H9 (cell line): ENCODE measurements around the gene MGAT5. TPM values are rescaled to one million over a fixed set of nuclear protein-coding genes. Genes with fewer than 3 reads are reported as not detected.

Experiments
- DNase-seq: peaks from one replicate; pipeline ENCODE4 v3.0.0-alpha.2; 2017
- H2AFZ ChIP-seq: one replicate; pipeline ENCODE4 v1.6.1; 2013; ENCODE audit warnings: mild to moderate bottlenecking, low read length, control low read depth, moderate library complexity
- H2AK5ac ChIP-seq: 2 replicates; pipeline ENCODE4 v1.6.1; 2013; ENCODE audit warnings: low read length, control low read depth, mixed read lengths; ENCODE audit not compliant: insufficient read length
- H2BK120ac ChIP-seq: one replicate; pipeline ENCODE4 v1.6.1; 2013; ENCODE audit warnings: low read depth, mild to moderate bottlenecking, low read length, control low read depth, inconsistent platforms; ENCODE audit not compliant: poor library complexity, severe bottlenecking
- H2BK12ac ChIP-seq: 2 replicates; pipeline ENCODE4 v1.6.1; 2013; ENCODE audit warnings: low read length, control low read depth, mixed read lengths, low read depth; ENCODE audit not compliant: insufficient read length
- H2BK15ac ChIP-seq: 2 replicates; pipeline ENCODE4 v1.6.1; 2013; ENCODE audit warnings: low read depth, low read length, control low read depth
- H2BK20ac ChIP-seq: one replicate; pipeline ENCODE4 v1.6.1; 2013; ENCODE audit warnings: low read depth, mild to moderate bottlenecking, low read length, control low read depth, inconsistent platforms; ENCODE audit not compliant: poor library complexity, severe bottlenecking
- H2BK5ac ChIP-seq: 2 replicates; pipeline ENCODE4 v1.6.1; 2013; ENCODE audit warnings: low read length, control low read depth, mixed read lengths; ENCODE audit not compliant: insufficient read length
- H3K14ac ChIP-seq: 2 replicates; pipeline ENCODE4 v1.6.1; 2013; ENCODE audit warnings: low read length, control low read depth; ENCODE audit not compliant: insufficient read depth
- H3K18ac ChIP-seq: 2 replicates; pipeline ENCODE4 v1.6.1; 2013; ENCODE audit warnings: low read depth, mild to moderate bottlenecking, mixed read lengths, low read length, control low read depth; ENCODE audit not compliant: insufficient read length
- H3K23ac ChIP-seq: 2 replicates; pipeline ENCODE4 v1.6.1; 2013; ENCODE audit warnings: low read length, control low read depth, mixed read lengths, low read depth; ENCODE audit not compliant: insufficient read length
- H3K23me2 ChIP-seq: 2 replicates; pipeline ENCODE4 v1.6.1; 2013; ENCODE audit warnings: low read depth, mild to moderate bottlenecking, mixed read lengths, low read length, control low read depth; ENCODE audit not compliant: insufficient read length, poor library complexity, severe bottlenecking
- H3K27ac ChIP-seq: 2 replicates; pipeline ENCODE4 v1.5.1; 2013; ENCODE audit warnings: low read length, control low read depth, mixed read lengths, low read depth; ENCODE audit not compliant: insufficient read length
- H3K27me3 ChIP-seq: 2 replicates; pipeline ENCODE4 v1.6.1; 2013; ENCODE audit warnings: low read length, control low read depth, inconsistent platforms; ENCODE audit not compliant: insufficient read depth
- H3K4ac ChIP-seq: 2 replicates; pipeline ENCODE4 v1.6.1; 2013; ENCODE audit warnings: low read depth, mild to moderate bottlenecking, control low read depth, inconsistent platforms, low read length, moderate library complexity
- H3K4me1 ChIP-seq: 2 replicates; pipeline ENCODE4 v1.6.1; 2013; ENCODE audit warnings: low read length, control low read depth, inconsistent platforms; ENCODE audit not compliant: insufficient read depth
- H3K4me2 ChIP-seq: 2 replicates; pipeline ENCODE4 v1.6.1; 2013; ENCODE audit warnings: low read length, control low read depth, mixed read lengths; ENCODE audit not compliant: insufficient read length, insufficient read depth
- H3K56ac ChIP-seq: 2 replicates; pipeline ENCODE4 v1.6.1; 2013; ENCODE audit warnings: low read depth, mild to moderate bottlenecking, mixed read lengths, low read length, control low read depth; ENCODE audit not compliant: insufficient read length
- H3K79me1 ChIP-seq: 2 replicates; pipeline ENCODE4 v1.6.1; 2013; ENCODE audit warnings: low read depth, mild to moderate bottlenecking, moderate library complexity, low read length, control low read depth, inconsistent platforms; ENCODE audit not compliant: insufficient read depth, poor library complexity, severe bottlenecking
- H3K79me2 ChIP-seq: 2 replicates; pipeline ENCODE4 v1.6.1; 2013; ENCODE audit warnings: low read length, control low read depth, inconsistent platforms; ENCODE audit not compliant: insufficient read depth
- H3K9ac ChIP-seq: 2 replicates; pipeline ENCODE4 v1.6.1; 2013; ENCODE audit warnings: low read length, control low read depth, mixed read lengths; ENCODE audit not compliant: insufficient read length; ENCODE audit errors: extremely low read depth
- H3K9me3 ChIP-seq: one replicate; pipeline ENCODE4 v1.6.1; 2013; ENCODE audit warnings: low read depth, low read length, inconsistent platforms; ENCODE audit not compliant: control insufficient read depth
- H3T11ph ChIP-seq: one replicate; pipeline ENCODE4 v1.6.1; 2013; ENCODE audit warnings: mild to moderate bottlenecking, low read length, control low read depth, inconsistent platforms
- H4K20me1 ChIP-seq: one replicate; pipeline ENCODE4 v1.6.1; 2013; ENCODE audit not compliant: control insufficient read depth, insufficient read length, insufficient read depth
- H4K5ac ChIP-seq: 2 replicates; pipeline ENCODE4 v1.6.1; 2013; ENCODE audit warnings: low read depth, mild to moderate bottlenecking, mixed read lengths, low read length, control low read depth; ENCODE audit not compliant: insufficient read length
- H4K8ac ChIP-seq: replicated peaks from 2 replicates; pipeline ENCODE4 v1.6.1; 2013; ENCODE audit warnings: low read length, control low read depth, mixed read lengths, low read depth; ENCODE audit not compliant: insufficient read length
- H4K91ac ChIP-seq: 2 replicates; pipeline ENCODE4 v1.6.1; 2013; ENCODE audit warnings: low read depth, mild to moderate bottlenecking, moderate library complexity, mixed read lengths, low read length, control low read depth; ENCODE audit not compliant: insufficient read length
- H3K27ac Mint-ChIP-seq, 3 experiments: 2 replicates in 2 of 3; 3 replicates in 1 of 3; pipeline ENCODE4 v1.8.0; 2020 to 2021; ENCODE audit warnings: mixed read lengths in 3 of 3, mild to moderate bottlenecking in 1 of 3, moderate library complexity in 1 of 3
- H3K27me3 Mint-ChIP-seq: 2 replicates; pipeline ENCODE4 v1.8.0; 2021; ENCODE audit warnings: low read depth, mild to moderate bottlenecking, moderate library complexity, mixed read lengths
- H3K36me3 Mint-ChIP-seq, 3 experiments: 2 replicates in 2 of 3; 3 replicates in 1 of 3; pipeline ENCODE4 v1.8.0; 2020 to 2021; ENCODE audit warnings: low read depth in 3 of 3, mixed read lengths in 3 of 3; ENCODE audit not compliant: insufficient read depth in 1 of 3
- H3K4me1 Mint-ChIP-seq, 2 experiments: 2 replicates each; pipeline ENCODE4 v1.8.0; 2020; ENCODE audit warnings: mixed read lengths in 2 of 2
- H3K4me3 Mint-ChIP-seq, 2 experiments: 2 replicates in 1 of 2; 3 replicates in 1 of 2; pipeline ENCODE4 v1.8.0; 2020 to 2021; ENCODE audit warnings: mild to moderate bottlenecking in 2 of 2, mixed read lengths in 2 of 2, moderate library complexity in 1 of 2
- H3K9me3 Mint-ChIP-seq, 2 experiments: 2 replicates in 1 of 2; 3 replicates in 1 of 2; pipeline ENCODE4 v1.8.0; 2020; ENCODE audit warnings: mild to moderate bottlenecking in 2 of 2, mixed read lengths in 2 of 2, moderate library complexity in 1 of 2
- WGBS: extraction: QIAGEN DNeasy Blood & Tissue Kit; methylation state at CpG from one replicate; pipeline ENCODE4 v1.1.7; 2013; ENCODE audit warnings: missing lambda C conversion rate, low lambda C conversion rate, mixed read lengths; ENCODE audit not compliant: insufficient read length; ENCODE audit errors: extremely low coverage; 5-methylcytosine and 5-hydroxymethylcytosine counted together
- total RNA-seq: library from RNA; stranded (reverse); gene quantifications from 2 replicates; pipeline ENCODE4 v1.2.1, GENCODE V29; 2021
- TF ChIP-seq, protein P1 (sequence below): fragments of 200-600 bp; sonication (generic); conservative IDR thresholded peaks from 3 replicates; pipeline ENCODE4 v1.8.0; 2021; ENCODE audit warnings: antibody characterized with exemption, mild to moderate bottlenecking

The MGAT5 gene
- total RNA-seq, 1 experiment from 2014 or later: 25.7 TPM

DNA sequence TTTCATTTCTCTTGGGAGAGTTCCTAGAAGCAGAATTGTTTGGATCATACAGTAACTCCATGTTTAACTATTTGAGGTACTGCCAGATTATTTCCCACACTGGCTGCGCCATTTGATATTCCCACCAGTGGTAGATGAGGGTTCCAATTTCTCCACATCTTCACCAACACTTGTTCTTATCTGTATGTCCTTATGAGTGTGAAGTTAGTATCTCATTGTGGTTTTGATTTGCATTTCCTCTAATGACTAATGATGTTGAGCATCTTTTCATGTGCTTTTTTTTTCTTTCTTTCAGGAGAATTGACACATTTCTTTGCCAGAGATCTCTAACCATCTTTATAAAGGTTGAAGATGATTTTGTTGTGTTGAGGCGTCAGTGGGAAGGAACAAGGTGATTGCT lies 4.1 kb upstream of the MGAT5 start:
- no CpG with 5 or more reads among the region's 2 CpGs for WGBS
- no peaks in the 10 kb centered on the region for H3K9me3 Mint-ChIP-seq
- no peak overlapping the region for H3K4me3 Mint-ChIP-seq
- H3K9me3 ChIP-seq: no peaks in the 10 kb centered on the region
- peaks cover 1% of the 10 kb centered on the region; the same call in 1 of the 2 replicates for H3K27me3 Mint-ChIP-seq
- H2BK20ac ChIP-seq: no peak overlapping the region
- H3K4me1 Mint-ChIP-seq: peaks cover 22 to 27% of the 10 kb centered on the region in 2 experiments
- no peak overlapping the region for H3K18ac ChIP-seq
- H3K79me1 ChIP-seq: peaks cover 5% of the 10 kb centered on the region
- H3K4me1 ChIP-seq: 0 out of 2 replicates have a peak, but pooled peaks cover 2% of the 10 kb centered on the region
- no peak overlapping the region for H3K27ac ChIP-seq
- TF ChIP-seq, protein P1, sequence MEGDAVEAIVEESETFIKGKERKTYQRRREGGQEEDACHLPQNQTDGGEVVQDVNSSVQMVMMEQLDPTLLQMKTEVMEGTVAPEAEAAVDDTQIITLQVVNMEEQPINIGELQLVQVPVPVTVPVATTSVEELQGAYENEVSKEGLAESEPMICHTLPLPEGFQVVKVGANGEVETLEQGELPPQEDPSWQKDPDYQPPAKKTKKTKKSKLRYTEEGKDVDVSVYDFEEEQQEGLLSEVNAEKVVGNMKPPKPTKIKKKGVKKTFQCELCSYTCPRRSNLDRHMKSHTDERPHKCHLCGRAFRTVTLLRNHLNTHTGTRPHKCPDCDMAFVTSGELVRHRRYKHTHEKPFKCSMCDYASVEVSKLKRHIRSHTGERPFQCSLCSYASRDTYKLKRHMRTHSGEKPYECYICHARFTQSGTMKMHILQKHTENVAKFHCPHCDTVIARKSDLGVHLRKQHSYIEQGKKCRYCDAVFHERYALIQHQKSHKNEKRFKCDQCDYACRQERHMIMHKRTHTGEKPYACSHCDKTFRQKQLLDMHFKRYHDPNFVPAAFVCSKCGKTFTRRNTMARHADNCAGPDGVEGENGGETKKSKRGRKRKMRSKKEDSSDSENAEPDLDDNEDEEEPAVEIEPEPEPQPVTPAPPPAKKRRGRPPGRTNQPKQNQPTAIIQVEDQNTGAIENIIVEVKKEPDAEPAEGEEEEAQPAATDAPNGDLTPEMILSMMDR: no peak
- H3K9ac ChIP-seq: no peak overlapping the region
- no peak overlapping the region for H3K27ac Mint-ChIP-seq
- no peak overlapping the region for H3K56ac ChIP-seq
- H3K36me3 Mint-ChIP-seq: peaks cover 2 to 10% (median 9%) of the 10 kb centered on the region in 3 experiments; a peak in 3 of 7 replicates
- DNase-seq: no peak
- H3K23me2 ChIP-seq: no peaks in the 10 kb centered on the region
- no peak overlapping the region for H3K4ac ChIP-seq
- H4K8ac ChIP-seq: no peak overlapping the region
- no peak overlapping the region for H3K23ac ChIP-seq
- no peaks in the 10 kb centered on the region for H4K20me1 ChIP-seq
- H2BK15ac ChIP-seq: no peak overlapping the region
- no peak overlapping the region for H3K4me2 ChIP-seq
- H4K5ac ChIP-seq: no peak overlapping the region
- no peak overlapping the region for H2AFZ ChIP-seq
- no peak overlapping the region for H2AK5ac ChIP-seq
- peaks cover 4% of the 10 kb centered on the region; the same call in 1 of the 2 replicates for H3K79me2 ChIP-seq
- no peak overlapping the region for H2BK120ac ChIP-seq
- no peak overlapping the region for H2BK12ac ChIP-seq
- no peaks in the 10 kb centered on the region for H3K27me3 ChIP-seq
- H3T11ph ChIP-seq: no peak overlapping the region
- no peak overlapping the region for H3K14ac ChIP-seq
- no peak overlapping the region for H4K91ac ChIP-seq
- no peak overlapping the region for H2BK5ac ChIP-seq
